Measurements from ENCODE around the gene WDR36. TPM values are rescaled to one million over a fixed set of nuclear protein-coding genes. Genes with fewer than 3 reads are reported as not detected.

The WDR36 gene
- total RNA-seq, 4 donors from 2014 or later: 18.7 to 30.7 (median 25.0) TPM

DNA sequence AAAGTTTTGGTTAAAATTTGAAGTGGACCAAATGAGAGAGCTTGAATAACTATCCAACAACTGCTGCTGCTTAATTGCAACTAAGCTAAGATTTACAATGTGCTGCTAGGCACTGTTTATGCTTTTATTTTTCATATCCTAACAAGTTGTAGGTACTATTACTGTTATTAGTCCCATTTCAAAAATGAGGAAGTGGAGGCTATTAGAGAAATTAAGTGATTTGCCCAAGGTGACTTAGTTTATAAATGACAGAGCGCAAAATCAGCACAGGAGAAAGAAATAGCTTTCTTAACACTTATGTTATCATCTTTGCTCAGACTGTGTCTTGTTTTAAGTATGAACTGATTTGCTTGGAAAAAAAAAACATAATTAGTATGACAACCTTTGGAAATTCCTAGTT is 23.1 kb downstream of the WDR36 start:
- peaks cover 0 to 71% of the 10 kb centered on the region in 2 donors for H3K36me3 ChIP-seq
- 100% methylated on average over 1 of the region's 1 CpG for WGBS, 2 donors (ENCODE audit: low coverage in 1 of 2)

DNA sequence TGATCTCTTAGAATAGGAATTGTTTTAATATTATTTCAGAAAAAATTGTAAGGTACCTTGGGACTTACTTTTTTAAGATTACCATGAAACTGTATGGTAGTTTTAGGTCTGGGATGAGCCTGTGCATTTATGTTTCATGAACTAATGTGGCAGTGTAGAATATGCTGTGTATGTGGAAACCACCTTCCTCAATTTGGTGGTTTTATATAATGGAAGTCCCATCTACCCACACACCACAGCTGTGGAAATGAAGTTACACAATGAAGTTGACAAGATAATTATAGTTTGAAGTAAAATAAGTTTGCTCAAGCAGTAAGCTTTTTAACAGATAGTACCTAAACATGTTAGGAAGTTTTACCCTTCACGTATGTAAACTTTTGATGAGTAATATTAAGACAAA is 24.4 kb downstream of the WDR36 start:
- ATAC-seq: peak; percentile 43
- H3K4me1 ChIP-seq: no peaks in the 10 kb centered on the region
- H3K27me3 ChIP-seq: no peaks in the 10 kb centered on the region
- WGBS, 2 donors (ENCODE audit: low coverage in 1 of 2): 74 to 81% methylated on average over 1 of the region's 1 CpG
- H3K9me3 ChIP-seq: no peaks in the 10 kb centered on the region
- peaks cover 0 to 71% of the 10 kb centered on the region in 2 donors for H3K36me3 ChIP-seq
- no peak overlapping the region for H3K27ac ChIP-seq
- TF ChIP-seq POLR2A (IDR thresholded peaks at IDR 0.05) (no peak), EP300 (IDR thresholded peaks at IDR 0.05) (no peak), POLR2AphosphoS5 (IDR thresholded peaks at IDR 0.05) (no peak)
- TF ChIP-seq, protein P1, sequence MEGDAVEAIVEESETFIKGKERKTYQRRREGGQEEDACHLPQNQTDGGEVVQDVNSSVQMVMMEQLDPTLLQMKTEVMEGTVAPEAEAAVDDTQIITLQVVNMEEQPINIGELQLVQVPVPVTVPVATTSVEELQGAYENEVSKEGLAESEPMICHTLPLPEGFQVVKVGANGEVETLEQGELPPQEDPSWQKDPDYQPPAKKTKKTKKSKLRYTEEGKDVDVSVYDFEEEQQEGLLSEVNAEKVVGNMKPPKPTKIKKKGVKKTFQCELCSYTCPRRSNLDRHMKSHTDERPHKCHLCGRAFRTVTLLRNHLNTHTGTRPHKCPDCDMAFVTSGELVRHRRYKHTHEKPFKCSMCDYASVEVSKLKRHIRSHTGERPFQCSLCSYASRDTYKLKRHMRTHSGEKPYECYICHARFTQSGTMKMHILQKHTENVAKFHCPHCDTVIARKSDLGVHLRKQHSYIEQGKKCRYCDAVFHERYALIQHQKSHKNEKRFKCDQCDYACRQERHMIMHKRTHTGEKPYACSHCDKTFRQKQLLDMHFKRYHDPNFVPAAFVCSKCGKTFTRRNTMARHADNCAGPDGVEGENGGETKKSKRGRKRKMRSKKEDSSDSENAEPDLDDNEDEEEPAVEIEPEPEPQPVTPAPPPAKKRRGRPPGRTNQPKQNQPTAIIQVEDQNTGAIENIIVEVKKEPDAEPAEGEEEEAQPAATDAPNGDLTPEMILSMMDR (IDR thresholded peaks at IDR 0.05): no peak
- no peak overlapping the region for H3K4me3 ChIP-seq

More for the DNA sequence above, 23.1 kb downstream of the WDR36 start:
- no peaks in the 10 kb centered on the region for H3K9me3 ChIP-seq
- H3K27me3 ChIP-seq: no peaks in the 10 kb centered on the region
- no peak for ATAC-seq
- TF ChIP-seq EP300 (IDR thresholded peaks at IDR 0.05) (no peak), POLR2AphosphoS5 (IDR thresholded peaks at IDR 0.05) (no peak), POLR2A (IDR thresholded peaks at IDR 0.05) (no peak)
- TF ChIP-seq, protein P1 (IDR thresholded peaks at IDR 0.05): no peak
- no peaks in the 10 kb centered on the region for H3K4me1 ChIP-seq
- no peak overlapping the region for H3K27ac ChIP-seq
- no peak overlapping the region for H3K4me3 ChIP-seq

DNA sequence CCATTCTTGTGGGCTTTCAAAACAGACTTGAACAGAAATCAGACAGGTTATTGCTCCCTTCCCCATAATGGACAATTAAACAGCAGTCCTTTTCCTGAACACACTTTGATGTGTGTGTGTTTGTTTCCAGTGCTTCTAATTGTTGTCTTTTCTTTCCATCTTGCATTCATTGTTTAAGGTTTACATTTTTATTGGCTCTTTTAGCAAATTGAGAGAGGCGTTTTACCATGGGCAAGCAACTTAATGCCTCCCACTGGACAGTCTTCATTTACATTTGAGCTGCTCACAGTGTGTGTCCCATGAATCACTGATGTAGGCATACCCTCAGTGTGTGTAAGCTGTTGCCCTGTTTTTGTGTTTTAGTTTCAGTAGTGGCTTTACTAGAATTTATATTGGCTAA is 25.0 kb downstream of the WDR36 start:
- Histone ChIP-seq H3K9me3 (no peaks in the 10 kb centered on the region), H3K36me3 (peaks cover 0 to 71% of the 10 kb centered on the region in 2 donors), H3K27ac (no peak overlapping the region), H3K4me1 (no peaks in the 10 kb centered on the region), H3K4me3 (no peak overlapping the region), H3K27me3 (no peaks in the 10 kb centered on the region)
- TF ChIP-seq EP300 (IDR thresholded peaks at IDR 0.05) (no peak), POLR2A (IDR thresholded peaks at IDR 0.05) (no peak), POLR2AphosphoS5 (IDR thresholded peaks at IDR 0.05) (no peak)
- TF ChIP-seq, protein P1 (IDR thresholded peaks at IDR 0.05): no peak
- 67 to 86% methylated on average over 1 of the region's 1 CpG for WGBS, 2 donors (ENCODE audit: low coverage in 1 of 2)
- ATAC-seq: no peak

DNA sequence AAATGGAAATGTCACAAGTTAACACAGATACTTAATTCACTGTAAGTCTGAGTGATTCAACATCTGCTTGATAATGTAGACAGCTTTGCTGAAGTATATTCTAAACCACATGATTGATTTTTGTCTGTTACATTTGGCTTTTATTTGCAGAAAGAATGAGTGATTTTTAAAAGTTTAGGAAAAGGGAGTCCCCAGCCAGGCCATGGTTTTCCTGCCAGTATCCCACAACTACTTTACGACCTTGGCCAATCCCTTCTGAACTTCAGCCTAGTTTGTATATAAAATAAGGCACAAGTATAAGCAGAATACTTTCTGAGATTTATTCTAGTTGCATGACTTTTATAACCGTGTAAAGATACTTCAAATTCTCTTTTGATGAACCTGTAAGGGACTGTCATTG is 27.1 kb downstream of the WDR36 start:
- 26 to 43% methylated on average over 2 of the region's 2 CpGs for WGBS, 2 donors (ENCODE audit: low coverage in 1 of 2)
- Histone ChIP-seq H3K27ac (no peak overlapping the region), H3K27me3 (no peaks in the 10 kb centered on the region), H3K4me3 (no peak overlapping the region), H3K4me1 (no peaks in the 10 kb centered on the region), H3K36me3 (peaks cover 0 to 72% of the 10 kb centered on the region in 2 donors), H3K9me3 (no peaks in the 10 kb centered on the region)
- no peak for TF ChIP-seq EP300 (IDR thresholded peaks at IDR 0.05)
- no peak for TF ChIP-seq POLR2AphosphoS5 (IDR thresholded peaks at IDR 0.05)
- ATAC-seq: no peak

DNA sequence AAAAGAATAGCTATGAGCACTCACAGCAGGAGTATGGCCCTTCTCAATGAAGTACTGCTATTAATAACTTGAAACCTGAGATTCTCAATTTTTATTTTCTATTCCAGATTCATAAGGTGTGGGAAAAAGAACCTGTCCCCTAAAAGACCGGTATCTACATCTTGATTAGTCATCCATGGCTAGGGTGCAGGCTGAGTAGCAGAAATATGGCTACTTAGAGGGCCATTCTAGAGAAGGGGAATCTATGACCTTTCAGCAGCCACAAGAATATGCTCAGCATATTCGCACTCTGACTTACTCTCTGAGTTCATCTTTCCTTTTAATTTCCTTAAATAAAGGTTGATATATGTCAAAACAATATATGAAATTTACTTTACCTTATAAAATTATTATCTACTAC is 27.7 kb downstream of the WDR36 start:
- WGBS, 2 donors (ENCODE audit: low coverage in 1 of 2): 87 to 88% methylated on average over 1 to 2 of the region's 2 CpGs
- TF ChIP-seq POLR2A (IDR thresholded peaks at IDR 0.05): no peak
- TF ChIP-seq, protein P1 (IDR thresholded peaks at IDR 0.05): no peak
- H3K27me3 ChIP-seq: no peaks in the 10 kb centered on the region
- no peak for ATAC-seq
- H3K4me3 ChIP-seq: no peak overlapping the region
- H3K9me3 ChIP-seq: no peaks in the 10 kb centered on the region
- H3K36me3 ChIP-seq: peaks cover 0 to 76% of the 10 kb centered on the region in 2 donors
- no peak overlapping the region for H3K27ac ChIP-seq
- no peaks in the 10 kb centered on the region for H3K4me1 ChIP-seq

Data from gastroesophageal sphincter (tissue), 4 donors.